A673 (cell line): ENCODE results near the gene SCO1. TPM values are rescaled to one million over a fixed set of nuclear protein-coding genes. Genes with fewer than 3 reads are reported as not detected.

Source experiments
- BruUV-seq: library from RNA; stranded (reverse); fragments of 400-500 nt; replicated peaks from 2 replicates; lab custom pipeline; 2021; lab: Mats Ljungman, UMichigan
- CTCF ChIA-PET: fragments of 300-600 bp; sonication (Branson Sonifier 250); formaldehyde crosslinking; loops from one replicate; lab custom pipeline; 2022; ENCODE audit warnings: antibody characterized with exemption; lab: Charles Lee
- POLR2A ChIA-PET: fragments of 300-600 bp; sonication (Branson Sonifier 250); formaldehyde crosslinking; loops from one replicate; lab custom pipeline; 2022; ENCODE audit warnings: antibody characterized with exemption; ENCODE audit not compliant: low non-redundant PET; lab: Charles Lee
- DNase-seq: peaks from one replicate; pipeline ENCODE4 v3.0.0-alpha.2; 2015; ENCODE audit warnings: low spot score
- H3K27ac ChIP-seq: fragments of 200-600 bp; sonication (generic); 2 replicates; pipeline ENCODE4 v1.5.1; 2016; ENCODE audit warnings: mixed run types, low read depth, mild to moderate bottlenecking, mixed read lengths, antibody characterized with exemption, low read length; ENCODE audit not compliant: poor library complexity, severe bottlenecking
- H3K27me3 ChIP-seq: fragments of 200-600 bp; sonication (generic); replicated peaks from 2 replicates; pipeline ENCODE4 v1.6.1; 2017; ENCODE audit warnings: mixed run types, low read depth, mild to moderate bottlenecking, mixed read lengths, antibody characterized with exemption, low read length; ENCODE audit not compliant: insufficient read depth, poor library complexity
- H3K36me3 ChIP-seq: fragments of 200-600 bp; sonication (generic); 2 replicates; pipeline ENCODE4 v1.6.1; 2016; ENCODE audit warnings: mixed run types, mild to moderate bottlenecking, mixed read lengths, antibody characterized with exemption, low read length; ENCODE audit not compliant: insufficient read depth, poor library complexity, severe bottlenecking
- H3K4me1 ChIP-seq: fragments of 200-600 bp; sonication (generic); 2 replicates; pipeline ENCODE4 v1.6.1; 2017; ENCODE audit warnings: mixed run types, mild to moderate bottlenecking, mixed read lengths, antibody characterized with exemption, low read length; ENCODE audit not compliant: insufficient read depth, poor library complexity, severe bottlenecking
- H3K4me3 ChIP-seq: fragments of 200-600 bp; sonication (generic); 2 replicates; pipeline ENCODE4 v1.5.1; 2016; ENCODE audit warnings: low read depth, mixed run types, mild to moderate bottlenecking, mixed read lengths, low read length; ENCODE audit not compliant: poor library complexity, severe bottlenecking
- H3K9me3 ChIP-seq: fragments of 200-600 bp; sonication (generic); 2 replicates; pipeline ENCODE4 v1.6.1; 2016; ENCODE audit warnings: mixed run types, low read depth, mild to moderate bottlenecking, mixed read lengths, antibody characterized with exemption, low read length; ENCODE audit not compliant: poor library complexity, severe bottlenecking
- EZH2 ChIP-seq: fragments of 200-600 bp; sonication (generic); IDR thresholded peaks from 2 replicates; pipeline ENCODE4 v1.6.1; 2017; ENCODE audit warnings: borderline replicate concordance, low read depth, mild to moderate bottlenecking, mixed read lengths, antibody characterized with exemption, low read length; ENCODE audit not compliant: poor library complexity, severe bottlenecking
- intact Hi-C: fragments of 100-400 bp; cut with micrococcal nuclease; formaldehyde crosslinking; loops from one replicate; pipeline ENCODE4 v1.10.0; 2022; ENCODE audit not compliant: unreplicated experiment
- total RNA-seq: library from RNA; stranded (reverse); gene quantifications from 2 replicates; pipeline ENCODE4 v1.2.3, GENCODE V29; 2021
- TF ChIP-seq, protein P1 (sequence below): fragments of 300-800, 200-600 bp; sonication (generic); conservative IDR thresholded peaks from 2 replicates; pipeline ENCODE4 v1.5.1; 2017; ENCODE audit warnings: low read depth, mild to moderate bottlenecking, antibody characterized with exemption, low read length, moderate library complexity, mixed read lengths

The SCO1 gene
- total RNA-seq, 1 experiment from 2014 or later: 42.2 TPM

GRCh38 chr17:10668775-10669174 lies 28.6 kb downstream of the SCO1 start:
- H3K27me3 ChIP-seq: no peaks in the 10 kb centered on the region
- no peak overlapping the region for H3K27ac ChIP-seq
- TF ChIP-seq, protein P1, sequence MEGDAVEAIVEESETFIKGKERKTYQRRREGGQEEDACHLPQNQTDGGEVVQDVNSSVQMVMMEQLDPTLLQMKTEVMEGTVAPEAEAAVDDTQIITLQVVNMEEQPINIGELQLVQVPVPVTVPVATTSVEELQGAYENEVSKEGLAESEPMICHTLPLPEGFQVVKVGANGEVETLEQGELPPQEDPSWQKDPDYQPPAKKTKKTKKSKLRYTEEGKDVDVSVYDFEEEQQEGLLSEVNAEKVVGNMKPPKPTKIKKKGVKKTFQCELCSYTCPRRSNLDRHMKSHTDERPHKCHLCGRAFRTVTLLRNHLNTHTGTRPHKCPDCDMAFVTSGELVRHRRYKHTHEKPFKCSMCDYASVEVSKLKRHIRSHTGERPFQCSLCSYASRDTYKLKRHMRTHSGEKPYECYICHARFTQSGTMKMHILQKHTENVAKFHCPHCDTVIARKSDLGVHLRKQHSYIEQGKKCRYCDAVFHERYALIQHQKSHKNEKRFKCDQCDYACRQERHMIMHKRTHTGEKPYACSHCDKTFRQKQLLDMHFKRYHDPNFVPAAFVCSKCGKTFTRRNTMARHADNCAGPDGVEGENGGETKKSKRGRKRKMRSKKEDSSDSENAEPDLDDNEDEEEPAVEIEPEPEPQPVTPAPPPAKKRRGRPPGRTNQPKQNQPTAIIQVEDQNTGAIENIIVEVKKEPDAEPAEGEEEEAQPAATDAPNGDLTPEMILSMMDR: no peak
- TF ChIP-seq EZH2: no peak
- intact Hi-C loops: no loop called here
- H3K4me1 ChIP-seq: no peaks in the 10 kb centered on the region
- DNase-seq: no peak
- H3K36me3 ChIP-seq: no peaks in the 10 kb centered on the region
- ChIA-PET POLR2A (no interaction called here), CTCF (no interaction called here)
- BruUV-seq: no TSS peak
- H3K4me3 ChIP-seq: no peak overlapping the region
- H3K9me3 ChIP-seq: no peaks in the 10 kb centered on the region

- no peak overlapping the region for H3K27ac ChIP-seq
- CTCF ChIA-PET: interaction anchor here (0.8 kb wide), 1 partner anchor 20 kb away, joined by 5 read pairs; no protein-coding TSS in a partner anchor
- TF ChIP-seq, protein P1: no peak
- no peak for TF ChIP-seq EZH2
- intact Hi-C loops: no loop called here
- no TSS peak for BruUV-seq
- H3K4me1 ChIP-seq: no peaks in the 10 kb centered on the region
- no peak for DNase-seq
- POLR2A ChIA-PET: no interaction called here
- H3K9me3 ChIP-seq: no peaks in the 10 kb centered on the region
- no peaks in the 10 kb centered on the region for H3K27me3 ChIP-seq
- no peak overlapping the region for H3K4me3 ChIP-seq
- H3K36me3 ChIP-seq: no peaks in the 10 kb centered on the region
Observed at GRCh38 chr17:10666906-10667305, 30.4 kb downstream of the SCO1 start.

GRCh38 chr17:10664571-10664970 lies 32.8 kb downstream of the SCO1 start:
- ChIA-PET CTCF (interaction anchor here (0.8 kb wide), 1 partner anchor 834 kb away, joined by 6 read pairs; no protein-coding TSS in a partner anchor), POLR2A (no interaction called here)
- Histone ChIP-seq H3K9me3 (no peaks in the 10 kb centered on the region), H3K4me3 (no peak overlapping the region), H3K4me1 (no peaks in the 10 kb centered on the region), H3K27ac (no peak overlapping the region), H3K27me3 (no peaks in the 10 kb centered on the region), H3K36me3 (no peaks in the 10 kb centered on the region)
- intact Hi-C loops: no loop called here
- DNase-seq: no peak
- no TSS peak for BruUV-seq
- no peak for TF ChIP-seq EZH2
- TF ChIP-seq, protein P1: no peak
